Astrocyte (in vitro differentiated cells and primary cell): ENCODE data around the gene TBC1D16.

Source experiments
- CTCF ChIP-seq: IDR thresholded peaks from 2 replicates; pipeline ENCODE4 v1.5.1; 2011; ENCODE audit warnings: low read depth, mild to moderate bottlenecking, inconsistent platforms, low read length, moderate library complexity; ENCODE audit not compliant: insufficient read depth
- EZH2 ChIP-seq: IDR thresholded peaks from 2 replicates; pipeline ENCODE4 v1.6.1; 2012; ENCODE audit warnings: mild to moderate bottlenecking, low read length, inconsistent platforms; ENCODE audit not compliant: insufficient read depth

- TF ChIP-seq CTCF = no peak
- TF ChIP-seq EZH2 = no peak
Measured at GRCh38 chr17:80029258-80029974, 6.3 kb downstream of the TBC1D16 start.
